Measurements from ENCODE around the gene EXOC3.

DNA sequence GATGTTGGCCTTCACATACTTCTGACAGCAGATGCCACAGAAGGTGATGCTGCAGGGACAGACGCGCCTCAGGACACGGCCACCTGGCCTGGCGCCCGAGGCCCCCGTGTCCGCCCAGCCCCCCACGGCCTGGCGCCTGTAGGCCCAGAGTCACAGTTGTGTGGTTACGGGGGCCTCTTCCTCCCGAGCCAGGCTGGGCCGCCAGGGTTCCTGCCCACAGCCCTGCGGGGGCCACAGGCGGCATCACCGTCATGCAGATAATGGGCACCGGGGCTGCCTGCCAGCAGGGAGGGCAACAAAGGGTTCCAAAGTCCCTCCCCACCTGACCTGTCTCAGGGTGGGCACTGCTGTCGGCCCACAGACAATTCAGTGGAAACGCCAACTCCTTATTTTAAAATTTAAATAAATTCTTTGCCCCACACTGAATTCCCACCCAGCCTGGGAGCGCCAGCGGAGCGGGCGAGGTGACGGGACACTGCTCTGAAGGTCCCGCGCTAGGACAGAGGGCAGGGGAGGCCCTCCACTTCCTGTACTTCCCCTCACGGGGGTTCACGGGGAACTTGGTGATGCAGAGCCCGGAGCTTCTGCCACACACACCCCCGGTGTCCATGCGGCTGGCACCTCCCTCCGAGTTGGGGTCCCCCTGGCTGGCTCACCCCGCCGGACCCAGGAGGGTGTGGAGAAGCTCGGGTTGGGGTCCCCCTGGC lies 40.6 kb downstream of the EXOC3 start:
- TF ChIP-seq, protein P1, sequence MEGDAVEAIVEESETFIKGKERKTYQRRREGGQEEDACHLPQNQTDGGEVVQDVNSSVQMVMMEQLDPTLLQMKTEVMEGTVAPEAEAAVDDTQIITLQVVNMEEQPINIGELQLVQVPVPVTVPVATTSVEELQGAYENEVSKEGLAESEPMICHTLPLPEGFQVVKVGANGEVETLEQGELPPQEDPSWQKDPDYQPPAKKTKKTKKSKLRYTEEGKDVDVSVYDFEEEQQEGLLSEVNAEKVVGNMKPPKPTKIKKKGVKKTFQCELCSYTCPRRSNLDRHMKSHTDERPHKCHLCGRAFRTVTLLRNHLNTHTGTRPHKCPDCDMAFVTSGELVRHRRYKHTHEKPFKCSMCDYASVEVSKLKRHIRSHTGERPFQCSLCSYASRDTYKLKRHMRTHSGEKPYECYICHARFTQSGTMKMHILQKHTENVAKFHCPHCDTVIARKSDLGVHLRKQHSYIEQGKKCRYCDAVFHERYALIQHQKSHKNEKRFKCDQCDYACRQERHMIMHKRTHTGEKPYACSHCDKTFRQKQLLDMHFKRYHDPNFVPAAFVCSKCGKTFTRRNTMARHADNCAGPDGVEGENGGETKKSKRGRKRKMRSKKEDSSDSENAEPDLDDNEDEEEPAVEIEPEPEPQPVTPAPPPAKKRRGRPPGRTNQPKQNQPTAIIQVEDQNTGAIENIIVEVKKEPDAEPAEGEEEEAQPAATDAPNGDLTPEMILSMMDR (IDR thresholded peaks at IDR 0.05 in 2 of 3, conservative IDR thresholded peaks at IDR 0.05 in 1 of 3; ENCODE audit: borderline replicate concordance in 1 of 3, insufficient read depth in 1 of 3, low read depth in 2 of 3, low read length in 2 of 3), result no peak
- TF ChIP-seq EZH2 (IDR thresholded peaks at IDR 0.05) (no peak), TCF7L2 (IDR thresholded peaks at IDR 0.05; ENCODE audit: borderline replicate concordance, extremely low read depth, insufficient read depth, insufficient read length) (no peak), ATF3 (IDR thresholded peaks at IDR 0.05) (no peak), POLR2A (IDR thresholded peaks at IDR 0.05; ENCODE audit: borderline replicate concordance, extremely low read depth, insufficient read depth, insufficient read length) (no peak), EZH2phosphoT487 (IDR thresholded peaks at IDR 0.05; ENCODE audit: borderline replicate concordance) (no peak), CBX3 (IDR thresholded peaks at IDR 0.05; ENCODE audit: low read depth) (no peak), ZNF274 (IDR thresholded peaks at IDR 0.05; ENCODE audit: low read depth, low read length) (no peak), REST (IDR thresholded peaks at IDR 0.05; ENCODE audit: low read depth) (no peak), ZFX (IDR thresholded peaks at IDR 0.05) (no peak), SIN3A (IDR thresholded peaks at IDR 0.05; ENCODE audit: low read depth) (no peak), RAD21 (IDR thresholded peaks at IDR 0.05; ENCODE audit: low read depth) (no peak), JUND (IDR thresholded peaks at IDR 0.05) (no peak)
- TF ChIP-seq, protein P2, sequence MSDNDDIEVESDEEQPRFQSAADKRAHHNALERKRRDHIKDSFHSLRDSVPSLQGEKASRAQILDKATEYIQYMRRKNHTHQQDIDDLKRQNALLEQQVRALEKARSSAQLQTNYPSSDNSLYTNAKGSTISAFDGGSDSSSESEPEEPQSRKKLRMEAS (IDR thresholded peaks at IDR 0.05), result no peak
